Activated naive CD8-positive, alpha-beta T cell (primary cell): ENCODE results near the gene NUAK2.

Experiments used
- H3K27ac Mint-ChIP-seq: one replicate; pipeline ENCODE4 v1.8.0; 2021; ENCODE audit warnings: mixed read lengths
- H3K27me3 Mint-ChIP-seq: one replicate; pipeline ENCODE4 v1.8.0; 2021; ENCODE audit warnings: mixed read lengths
- H3K36me3 Mint-ChIP-seq: one replicate; pipeline ENCODE4 v1.8.0; 2021; ENCODE audit warnings: mixed read lengths
- H3K4me1 Mint-ChIP-seq: one replicate; pipeline ENCODE4 v1.8.0; 2021; ENCODE audit warnings: low read depth, mixed read lengths
- H3K4me3 Mint-ChIP-seq: one replicate; pipeline ENCODE4 v1.8.0; 2021; ENCODE audit warnings: mild to moderate bottlenecking, mixed read lengths
- H3K9me3 Mint-ChIP-seq: one replicate; pipeline ENCODE4 v1.8.0; 2021; ENCODE audit warnings: low read depth, mixed read lengths

Gene NUAK2

DNA sequence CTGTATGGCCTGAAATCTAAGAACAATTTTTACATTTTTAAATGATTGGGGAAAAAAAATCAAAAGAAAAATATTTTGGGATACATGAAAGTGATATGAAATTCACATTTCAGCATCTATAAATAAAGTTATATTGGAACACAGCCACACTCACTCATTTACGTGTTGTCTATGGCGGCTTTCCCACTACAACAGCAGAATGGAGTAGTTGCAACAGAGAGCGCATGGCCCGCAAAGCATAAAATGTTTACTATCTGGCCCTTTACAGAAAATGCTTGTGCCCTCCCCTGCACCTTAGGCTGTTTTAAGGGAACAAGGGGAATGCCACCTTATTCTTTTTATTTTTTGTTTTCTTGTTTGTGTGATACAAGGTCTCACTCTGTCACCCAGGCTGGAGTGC lies 31.6 kb upstream of the NUAK2 start:
- no peak overlapping the region for H3K4me3 Mint-ChIP-seq
- no peaks in the 10 kb centered on the region for H3K36me3 Mint-ChIP-seq
- H3K27me3 Mint-ChIP-seq: peaks cover 10% of the 10 kb centered on the region
- H3K4me1 Mint-ChIP-seq: no peaks in the 10 kb centered on the region
- H3K27ac Mint-ChIP-seq: no peak overlapping the region
- no peaks in the 10 kb centered on the region for H3K9me3 Mint-ChIP-seq

DNA sequence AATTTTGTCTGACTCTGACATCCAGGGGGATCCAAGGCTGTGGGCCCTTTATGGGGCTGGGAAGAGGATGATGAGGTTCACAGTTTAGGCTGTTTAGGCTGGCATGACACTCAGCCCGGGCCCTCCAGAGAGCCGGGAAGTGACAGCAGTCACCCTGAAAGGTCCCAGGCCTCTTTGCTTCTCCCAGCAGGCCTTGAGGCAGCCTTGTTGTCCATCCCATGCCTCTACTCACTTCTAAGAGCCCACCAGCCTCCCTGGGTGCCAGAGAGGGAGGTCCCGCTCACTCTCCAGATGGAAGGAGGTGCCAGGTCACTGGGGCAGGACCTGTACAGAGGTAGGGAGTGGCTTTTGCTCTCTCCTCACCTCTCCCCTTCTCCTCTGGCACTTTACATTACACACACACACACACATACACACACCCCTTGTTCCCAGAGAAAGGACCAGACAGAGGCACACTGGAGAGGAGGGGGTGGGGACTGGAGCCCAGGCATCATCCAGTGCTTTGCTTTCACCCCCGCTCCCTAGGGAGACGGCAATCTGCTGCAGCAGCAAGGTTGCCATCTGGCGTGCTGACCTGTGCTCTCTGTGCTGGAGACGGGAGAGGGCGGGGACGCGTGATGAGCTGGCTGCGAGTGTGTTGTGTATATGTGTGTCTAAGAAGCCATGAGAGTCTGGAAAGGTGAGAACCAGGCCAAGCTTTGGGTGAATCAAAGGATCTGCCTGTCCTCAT lies 30.6 kb upstream of the NUAK2 start:
- Mint-ChIP-seq H3K4me3 (no peak overlapping the region), H3K4me1 (no peaks in the 10 kb centered on the region), H3K27ac (no peak overlapping the region), H3K9me3 (no peaks in the 10 kb centered on the region), H3K27me3 (peaks cover 4% of the 10 kb centered on the region), H3K36me3 (no peaks in the 10 kb centered on the region)

GRCh38 chr1:205350691-205351141 lies 29.2 kb upstream of the NUAK2 start:
- Mint-ChIP-seq H3K4me1 (no peaks in the 10 kb centered on the region), H3K4me3 (no peak overlapping the region), H3K27me3 (peaks cover 14% of the 10 kb centered on the region), H3K9me3 (no peaks in the 10 kb centered on the region), H3K36me3 (no peaks in the 10 kb centered on the region), H3K27ac (no peak overlapping the region)

DNA sequence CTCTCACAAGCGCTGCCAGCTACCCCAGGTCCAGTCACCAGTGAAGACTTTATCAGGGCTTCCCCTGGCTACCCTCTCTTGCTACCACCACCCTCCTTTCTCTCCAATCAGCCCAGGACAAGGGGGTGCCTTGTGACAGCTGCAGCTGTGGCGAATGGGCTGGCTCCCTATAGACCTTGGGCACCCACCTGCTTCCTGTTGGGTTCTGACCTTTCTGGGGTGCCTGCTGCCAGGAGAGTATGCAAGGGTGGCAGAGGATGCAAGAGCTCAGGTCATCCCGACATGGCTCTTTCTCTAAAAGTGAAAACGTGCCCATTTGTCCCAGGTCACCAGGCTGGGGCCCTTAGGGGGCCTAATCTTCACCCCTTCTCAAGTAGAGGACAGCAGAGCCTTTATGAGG lies 28.6 kb upstream of the NUAK2 start:
- peaks cover 13% of the 10 kb centered on the region for H3K27me3 Mint-ChIP-seq
- no peaks in the 10 kb centered on the region for H3K4me1 Mint-ChIP-seq
- no peaks in the 10 kb centered on the region for H3K36me3 Mint-ChIP-seq
- H3K27ac Mint-ChIP-seq: no peak overlapping the region
- no peaks in the 10 kb centered on the region for H3K9me3 Mint-ChIP-seq
- no peak overlapping the region for H3K4me3 Mint-ChIP-seq

GRCh38 chr1:205348554-205349487 lies 27.3 kb upstream of the NUAK2 start:
- Mint-ChIP-seq H3K36me3 (no peaks in the 10 kb centered on the region), H3K27ac (no peak overlapping the region), H3K4me1 (peaks cover 7% of the 10 kb centered on the region), H3K4me3 (no peak overlapping the region), H3K27me3 (peaks cover 19% of the 10 kb centered on the region), H3K9me3 (no peaks in the 10 kb centered on the region)

DNA sequence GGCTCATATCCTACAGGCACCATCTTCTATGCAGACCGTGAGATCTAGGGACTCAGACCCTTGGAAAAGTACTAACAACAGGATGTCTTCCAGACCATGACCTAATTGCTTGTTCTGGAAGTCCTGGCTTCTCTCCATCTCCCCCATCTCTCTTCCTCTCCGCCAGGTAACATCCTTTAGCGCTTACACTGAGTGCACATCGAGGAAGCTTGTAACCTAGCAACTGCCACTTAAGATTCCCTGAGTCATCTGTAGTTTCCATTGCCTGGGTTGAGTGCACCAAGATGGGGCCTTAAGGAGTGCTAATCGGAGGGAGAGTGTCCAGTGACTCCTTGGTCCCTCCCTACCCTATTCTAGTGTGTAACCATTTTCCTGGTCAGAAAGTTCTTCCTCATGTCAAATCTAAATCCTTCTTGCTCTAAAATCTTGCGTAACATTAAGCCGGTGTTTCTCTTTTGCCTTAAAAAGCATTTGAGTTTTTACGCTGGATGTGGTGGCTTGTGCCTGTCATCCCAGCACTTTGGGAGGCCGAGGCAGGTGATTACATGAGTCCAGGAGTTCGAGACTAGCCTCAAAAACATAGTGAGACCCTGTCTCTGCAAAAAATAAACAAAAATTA lies 25.5 kb upstream of the NUAK2 start:
- H3K9me3 Mint-ChIP-seq: no peaks in the 10 kb centered on the region
- H3K4me1 Mint-ChIP-seq: peaks cover 12% of the 10 kb centered on the region
- H3K4me3 Mint-ChIP-seq: no peak overlapping the region
- no peaks in the 10 kb centered on the region for H3K36me3 Mint-ChIP-seq
- no peak overlapping the region for H3K27ac Mint-ChIP-seq
- peaks cover 24% of the 10 kb centered on the region for H3K27me3 Mint-ChIP-seq

DNA sequence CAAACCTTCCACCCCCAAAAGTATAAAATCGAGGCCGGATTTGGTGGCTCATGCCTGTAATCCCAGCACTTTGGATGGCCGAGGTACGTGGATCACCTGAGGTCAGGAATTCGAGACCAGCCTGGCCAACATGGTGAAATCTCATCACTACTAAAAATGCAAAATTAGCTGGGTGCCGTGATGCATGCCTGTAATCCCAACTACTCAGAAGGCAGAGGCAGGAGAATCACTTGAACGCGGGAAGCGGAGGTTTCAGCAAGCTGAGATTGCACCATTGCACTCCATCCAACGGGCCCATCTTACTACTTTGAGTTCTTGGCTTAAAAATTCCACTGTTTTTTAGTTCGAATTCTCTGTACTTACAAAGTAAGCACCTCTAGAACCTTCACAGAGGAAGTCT lies 24.2 kb upstream of the NUAK2 start:
- Mint-ChIP-seq H3K27me3 (peaks cover 24% of the 10 kb centered on the region), H3K36me3 (no peaks in the 10 kb centered on the region), H3K9me3 (no peaks in the 10 kb centered on the region), H3K4me3 (no peak overlapping the region), H3K27ac (no peak overlapping the region), H3K4me1 (peaks cover 12% of the 10 kb centered on the region)

- Mint-ChIP-seq H3K4me3 (peak overlapping the region; percentile 72), H3K4me1 (peaks cover 12% of the 10 kb centered on the region), H3K27ac (no peak overlapping the region), H3K36me3 (no peaks in the 10 kb centered on the region), H3K27me3 (peaks cover 22% of the 10 kb centered on the region), H3K9me3 (no peaks in the 10 kb centered on the region)
These were observed 22.8 kb upstream of the NUAK2 start for GRCh38 chr1:205344066-205344928.

- Mint-ChIP-seq H3K27ac (no peak overlapping the region), H3K4me3 (no peak overlapping the region), H3K9me3 (no peaks in the 10 kb centered on the region)
These were observed 22.0 kb upstream of the NUAK2 start for GRCh38 chr1:205343431-205344065.

GRCh38 chr1:205342986-205343385 lies 21.4 kb upstream of the NUAK2 start:
- Mint-ChIP-seq H3K27ac (no peak overlapping the region), H3K27me3 (peaks cover 22% of the 10 kb centered on the region), H3K4me1 (peaks cover 12% of the 10 kb centered on the region), H3K36me3 (no peaks in the 10 kb centered on the region), H3K9me3 (no peaks in the 10 kb centered on the region), H3K4me3 (peak overlapping the region; percentile 60)

More at GRCh38 chr1:205343431-205344065, 22.0 kb upstream of the NUAK2 start:
- Mint-ChIP-seq H3K4me1 (peaks cover 12% of the 10 kb centered on the region), H3K36me3 (no peaks in the 10 kb centered on the region), H3K27me3 (peaks cover 22% of the 10 kb centered on the region)

GRCh38 chr1:205340676-205341075 lies 19.1 kb upstream of the NUAK2 start:
- Mint-ChIP-seq H3K36me3 (no peaks in the 10 kb centered on the region), H3K9me3 (no peaks in the 10 kb centered on the region), H3K4me1 (peaks cover 12% of the 10 kb centered on the region), H3K4me3 (no peak overlapping the region), H3K27me3 (peaks cover 13% of the 10 kb centered on the region), H3K27ac (no peak overlapping the region)

DNA sequence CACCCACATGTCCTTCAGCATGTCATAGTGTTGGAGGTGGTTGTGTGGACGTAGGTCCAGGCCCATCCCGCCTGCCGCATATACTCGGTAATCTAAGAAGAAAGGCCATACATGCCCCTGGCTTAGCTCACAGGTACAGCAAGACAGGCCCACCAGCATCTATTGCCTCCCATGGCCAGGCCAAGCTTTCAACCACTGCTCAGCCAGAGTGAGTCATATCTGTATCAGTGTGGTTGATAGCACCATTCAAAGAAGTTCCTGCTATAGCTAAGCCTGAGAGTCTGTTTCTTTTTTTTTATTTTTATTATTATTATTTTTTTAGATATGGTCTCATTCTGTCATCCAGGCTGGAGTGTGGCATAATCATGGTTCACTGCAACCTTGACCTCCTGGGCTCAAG lies 18.2 kb upstream of the NUAK2 start:
- no peak overlapping the region for H3K27ac Mint-ChIP-seq
- H3K36me3 Mint-ChIP-seq: no peaks in the 10 kb centered on the region
- H3K4me3 Mint-ChIP-seq: no peak overlapping the region
- H3K27me3 Mint-ChIP-seq: peaks cover 10% of the 10 kb centered on the region
- no peaks in the 10 kb centered on the region for H3K9me3 Mint-ChIP-seq
- H3K4me1 Mint-ChIP-seq: peaks cover 11% of the 10 kb centered on the region

DNA sequence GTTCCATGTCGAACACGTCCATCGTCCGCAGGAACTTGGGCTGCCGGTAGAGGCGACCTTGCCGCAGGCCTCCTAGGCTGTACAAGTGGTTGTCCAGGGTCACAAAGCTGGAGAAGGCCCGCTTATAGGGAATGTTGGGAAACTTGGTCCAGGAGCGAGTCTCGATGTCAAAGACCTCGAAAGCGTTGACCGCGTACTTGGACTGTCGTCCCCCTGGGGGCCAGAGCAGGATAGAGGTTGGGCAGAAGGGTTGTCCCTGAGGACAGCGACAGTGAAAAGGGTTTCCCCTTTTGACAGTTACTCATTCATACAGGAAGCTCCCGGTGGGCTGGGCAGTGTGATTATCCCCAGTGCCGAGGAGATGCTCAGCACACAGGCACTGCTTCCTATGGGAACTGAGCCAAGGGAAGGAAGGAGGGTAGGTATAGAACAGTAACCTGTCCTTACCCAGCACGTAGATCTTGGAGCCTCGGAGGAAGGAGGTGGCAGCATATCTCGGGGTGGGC lies 17.7 kb upstream of the NUAK2 start:
- no peak overlapping the region for H3K4me3 Mint-ChIP-seq
- no peak overlapping the region for H3K27ac Mint-ChIP-seq
- peaks cover 5% of the 10 kb centered on the region for H3K27me3 Mint-ChIP-seq
- H3K36me3 Mint-ChIP-seq: no peaks in the 10 kb centered on the region
- H3K4me1 Mint-ChIP-seq: peaks cover 7% of the 10 kb centered on the region
- no peaks in the 10 kb centered on the region for H3K9me3 Mint-ChIP-seq

GRCh38 chr1:205338011-205338410 lies 16.5 kb upstream of the NUAK2 start:
- Mint-ChIP-seq H3K4me1 (peaks cover 6% of the 10 kb centered on the region), H3K27ac (no peak overlapping the region), H3K36me3 (no peaks in the 10 kb centered on the region), H3K9me3 (no peaks in the 10 kb centered on the region), H3K27me3 (peaks cover 5% of the 10 kb centered on the region), H3K4me3 (no peak overlapping the region)
